Cerebellar nuclear complex (tissue), 1 donor: Measurements from ENCODE around the gene LRRC15.

Source experiments
- DNase-seq, 2 experiments: peaks; one replicate each; lab custom pipeline; 2025; lab: John Stamatoyannopoulos, UW

LRRC15 gene

GRCh38 chr3:194360568-194360967, 9.0 kb downstream of the LRRC15 start:
- no peak for DNase-seq

DNA sequence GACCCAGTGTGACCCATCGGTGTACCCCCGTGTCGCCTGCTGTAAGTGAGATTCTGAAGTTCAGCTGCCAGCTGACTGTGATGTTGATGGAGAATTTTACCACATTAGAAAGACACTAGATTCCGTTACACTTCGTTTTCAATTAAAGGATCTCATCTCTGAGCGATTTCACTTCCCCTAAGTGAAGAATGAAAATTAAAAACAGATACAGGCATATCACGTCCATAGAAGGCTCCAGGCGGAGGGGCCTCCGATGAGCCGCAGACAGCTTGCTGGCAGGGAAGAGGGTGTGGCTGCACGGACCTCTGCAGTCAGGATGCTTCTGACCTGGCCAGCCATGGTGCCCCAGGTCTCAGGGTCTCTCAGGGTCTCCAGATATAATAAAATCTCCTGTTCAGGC, 11.9 kb downstream of the LRRC15 start:
- DNase-seq, result no peak

- DNase-seq, result no peak
Measured at GRCh38 chr3:194355379-194355778, 14.2 kb downstream of the LRRC15 start.

DNA sequence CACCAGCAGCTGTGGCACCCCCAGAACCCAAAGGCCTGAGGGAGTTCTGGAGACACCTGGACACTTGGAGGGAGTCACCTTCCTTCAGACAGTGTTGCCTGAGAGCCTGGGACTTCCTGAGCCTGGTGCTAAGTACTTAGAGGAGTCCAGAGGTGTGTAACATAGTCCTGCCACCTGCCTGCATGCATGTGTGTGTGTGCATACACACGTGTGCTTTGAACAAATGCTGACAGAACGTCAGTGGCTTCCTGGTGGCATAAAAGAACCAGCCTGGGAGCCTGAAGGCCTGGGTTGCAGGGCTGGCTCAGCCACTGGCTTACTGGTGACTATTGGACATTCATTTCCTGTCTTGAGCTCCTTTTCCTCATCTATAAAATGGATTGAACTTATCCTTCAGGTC, 15.2 kb downstream of the LRRC15 start:
- no peak for DNase-seq

DNA sequence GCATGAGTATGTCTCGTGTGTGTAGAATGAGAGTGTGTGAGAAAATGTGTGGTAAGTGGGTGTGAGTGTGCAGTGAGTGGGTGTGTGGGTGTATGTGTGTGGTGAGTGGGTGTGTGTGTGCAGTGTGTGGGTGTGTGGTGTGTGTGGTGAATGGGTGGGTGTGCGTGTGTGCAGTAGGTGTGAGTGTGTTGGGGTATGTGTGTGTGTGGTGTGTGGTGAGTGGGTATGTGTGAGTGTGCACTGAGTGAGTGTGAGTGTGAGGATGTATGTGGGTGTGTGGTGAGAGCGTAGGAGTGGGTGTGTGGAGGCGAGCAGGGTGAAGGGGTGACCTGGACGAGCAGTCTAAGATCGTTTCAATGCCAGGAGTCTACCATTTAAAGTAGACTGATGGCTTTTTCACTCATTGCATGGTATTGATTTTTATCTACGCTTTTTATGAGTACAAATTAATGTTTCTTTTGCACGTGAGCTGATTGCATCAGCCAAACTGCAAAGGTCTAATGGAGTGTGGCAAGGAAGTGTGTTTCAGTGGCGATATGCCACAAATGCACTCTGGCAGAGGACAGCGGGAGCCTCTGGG, 16.8 kb downstream of the LRRC15 start:
- no peak for DNase-seq

GRCh38 chr3:194351952-194352536, 17.5 kb downstream of the LRRC15 start:
- no peak for DNase-seq

DNA sequence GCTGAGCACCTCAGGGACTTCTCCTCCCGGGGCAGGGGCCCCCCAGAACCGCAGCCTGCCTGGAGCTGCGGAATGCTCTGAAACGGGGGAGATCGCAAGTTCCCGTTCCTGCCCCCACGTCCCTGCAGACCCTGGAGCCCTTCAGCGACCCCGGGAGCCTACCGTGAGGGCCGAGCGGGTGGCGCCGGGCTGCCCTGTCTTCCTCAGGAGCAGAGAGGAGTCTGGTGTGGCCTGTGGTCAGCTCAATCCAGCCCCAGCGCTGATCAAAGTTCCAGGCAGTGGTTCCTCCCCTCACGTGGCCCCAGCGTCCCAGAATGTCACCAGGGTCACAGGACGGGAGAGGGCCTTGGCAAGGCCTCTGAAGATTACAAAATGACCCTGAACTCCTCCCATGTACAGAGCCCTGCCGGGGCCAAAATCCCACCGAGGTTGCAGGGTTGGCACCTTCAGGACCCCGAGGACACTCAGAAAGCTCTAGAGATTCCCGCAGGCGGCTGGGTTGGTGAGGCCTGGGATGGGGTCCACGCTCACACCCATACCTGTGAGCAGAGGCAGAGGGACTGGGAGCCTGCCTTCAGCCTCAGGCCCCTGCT, 18.4 kb downstream of the LRRC15 start, which contains the start of gene CPN2:
Gene CPN2 (minus strand): TSS at position 249 of the 593 bp plus-strand sequence. CDS start 8,626 bp downstream, outside the sequence.
- DNase-seq, result no peak

DNA sequence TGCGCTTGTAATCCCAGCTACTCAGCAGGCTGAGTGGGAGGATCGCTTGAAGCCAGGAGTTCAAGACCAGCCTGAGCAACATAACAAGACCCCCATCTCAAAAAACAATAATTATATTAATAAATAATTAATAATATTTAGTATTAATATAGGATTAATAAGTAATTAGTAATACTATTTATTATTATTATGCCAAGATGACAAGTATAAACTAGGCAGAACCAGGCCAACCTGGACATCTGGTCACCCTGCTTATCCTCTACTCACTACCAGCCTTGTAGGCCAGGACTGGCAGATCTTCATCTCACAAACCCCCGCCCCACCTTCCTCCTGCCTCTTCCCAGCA, 18.8 kb downstream of the LRRC15 start:
- no peak for DNase-seq

GRCh38 chr3:194348354-194348753, 21.2 kb downstream of the LRRC15 start:
- DNase-seq, result no peak

DNA sequence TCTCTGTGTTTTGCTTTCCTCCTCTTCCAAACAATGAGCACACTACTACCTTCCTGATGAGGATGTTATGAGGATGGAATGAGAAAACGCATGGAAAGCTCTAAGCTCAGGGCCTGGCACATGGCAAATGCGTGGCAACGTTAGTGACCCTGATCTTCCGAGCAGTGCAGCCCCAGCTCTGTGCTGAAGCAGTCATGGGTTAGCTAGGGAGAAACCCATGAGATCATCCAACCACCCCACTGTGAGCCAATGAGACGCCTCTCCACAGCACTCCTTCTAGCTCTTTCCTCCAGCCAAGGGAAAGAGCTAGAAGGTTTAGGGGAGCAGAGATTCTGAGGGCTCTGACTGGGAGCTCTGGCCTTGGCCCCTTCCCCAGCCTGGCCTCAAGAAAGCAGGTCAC, 22.9 kb downstream of the LRRC15 start:
- no peak for DNase-seq

DNA sequence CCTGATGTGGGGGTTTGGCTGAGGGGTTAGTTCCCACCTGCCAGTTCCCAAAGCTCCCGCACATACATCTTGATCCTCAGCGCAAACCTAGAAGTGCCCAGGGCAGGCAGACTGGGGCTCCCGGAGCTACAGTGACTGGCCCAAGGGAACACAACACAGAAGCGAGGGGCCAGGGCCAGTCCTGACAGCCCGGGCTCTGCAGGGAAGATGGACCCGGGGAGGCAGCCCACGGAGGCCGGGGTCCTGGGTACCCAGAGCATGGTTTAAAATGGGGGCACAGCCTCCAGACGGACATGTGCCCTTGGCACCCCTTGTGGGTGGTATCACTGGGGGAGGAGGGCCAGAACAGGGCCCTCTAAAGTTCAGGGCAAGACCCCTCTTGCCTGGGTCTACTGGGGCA, 23.5 kb downstream of the LRRC15 start:
- DNase-seq, result no peak

DNA sequence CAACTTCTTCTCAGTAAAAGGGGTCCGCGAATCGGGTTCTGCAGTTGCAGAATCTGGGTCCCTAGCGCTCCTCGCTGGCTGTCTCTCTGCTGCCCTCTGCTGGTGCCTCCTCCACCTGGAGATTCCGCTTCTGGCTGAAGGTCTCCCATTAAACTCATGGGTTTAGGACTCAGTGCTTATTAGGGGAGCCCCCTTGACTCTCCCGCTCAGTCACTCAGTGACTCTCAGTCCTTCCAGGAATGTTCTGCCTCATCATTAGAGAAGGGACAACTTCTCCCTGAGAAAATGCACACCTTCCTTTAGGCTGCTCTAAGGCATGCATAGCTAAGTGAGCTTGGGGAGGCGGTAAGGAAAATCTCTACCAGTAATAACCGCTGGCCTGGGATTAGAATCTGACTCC, 25.5 kb downstream of the LRRC15 start:
- no peak for DNase-seq

DNA sequence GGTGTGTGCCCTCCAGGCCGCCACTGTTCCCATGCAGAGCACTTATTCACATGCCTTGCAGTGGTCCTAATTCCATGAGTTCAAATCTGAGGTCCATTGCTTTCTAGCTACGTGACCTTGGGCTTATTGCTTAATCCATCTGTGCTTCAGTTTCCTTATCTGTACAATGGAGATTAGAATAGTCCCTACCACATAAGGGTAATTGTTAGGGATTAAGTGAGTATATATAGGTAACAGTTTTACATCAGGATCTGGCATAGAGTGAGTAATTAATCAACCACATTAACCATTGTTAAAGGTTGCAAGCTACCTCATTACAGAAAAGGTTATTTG, 26.0 kb downstream of the LRRC15 start:
- no peak for DNase-seq

GRCh38 chr3:194342861-194343560, 26.5 kb downstream of the LRRC15 start:
- DNase-seq, result no peak

DNA sequence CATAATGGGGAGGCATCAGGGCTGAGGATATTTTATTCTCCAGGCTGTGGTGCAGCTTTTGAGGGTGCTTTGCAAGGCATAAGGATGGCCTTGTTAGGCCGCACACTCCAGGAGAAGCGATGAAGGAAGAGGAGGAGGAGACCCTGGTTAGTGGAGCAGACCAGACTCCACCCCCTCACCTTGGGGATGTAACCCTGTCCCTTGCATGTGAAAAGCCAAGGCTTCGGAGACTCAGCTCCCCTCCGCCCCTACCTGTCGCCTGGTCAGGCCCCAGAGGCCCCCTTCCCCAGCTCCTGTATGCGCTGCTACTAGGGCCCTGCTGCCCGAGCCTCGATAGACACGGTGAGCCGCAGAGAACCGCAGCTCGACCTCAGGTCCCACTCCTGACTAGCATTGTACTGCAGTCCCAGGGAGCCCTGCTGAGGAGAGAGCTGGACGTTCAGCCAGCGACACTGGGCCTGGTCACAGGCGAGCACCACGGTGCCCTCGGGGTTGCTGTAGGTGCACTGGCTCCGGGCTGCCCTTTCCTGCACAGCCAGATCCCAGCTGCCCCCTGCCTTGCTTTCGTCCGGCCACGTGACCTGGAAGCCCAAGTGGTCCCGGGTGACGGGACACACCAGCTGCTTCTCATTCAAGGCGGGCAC, 28.7 kb downstream of the LRRC15 start:
- no peak for DNase-seq

DNA sequence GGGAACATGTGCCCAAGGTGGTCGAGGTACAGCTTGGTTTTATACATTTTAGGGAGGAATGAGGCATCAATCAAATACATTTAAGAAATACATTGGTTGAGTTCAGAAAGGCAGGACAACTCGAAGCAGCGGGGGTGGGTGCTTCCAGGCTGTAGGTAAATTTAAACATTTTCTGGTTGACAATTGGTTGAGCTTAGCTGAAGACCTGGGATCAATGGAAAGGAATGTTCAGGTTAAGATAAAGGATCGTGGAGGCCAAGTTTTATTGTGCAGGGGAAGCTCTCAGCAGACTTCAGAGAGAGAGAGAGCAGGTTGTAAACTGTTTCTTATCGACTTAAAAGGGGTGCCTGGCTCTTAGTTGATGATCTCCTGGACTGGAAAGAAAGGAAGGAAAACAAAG, 29.7 kb downstream of the LRRC15 start:
- DNase-seq, result no peak

GRCh38 chr3:194339356-194339755, 30.2 kb downstream of the LRRC15 start:
- DNase-seq, result no peak

DNA sequence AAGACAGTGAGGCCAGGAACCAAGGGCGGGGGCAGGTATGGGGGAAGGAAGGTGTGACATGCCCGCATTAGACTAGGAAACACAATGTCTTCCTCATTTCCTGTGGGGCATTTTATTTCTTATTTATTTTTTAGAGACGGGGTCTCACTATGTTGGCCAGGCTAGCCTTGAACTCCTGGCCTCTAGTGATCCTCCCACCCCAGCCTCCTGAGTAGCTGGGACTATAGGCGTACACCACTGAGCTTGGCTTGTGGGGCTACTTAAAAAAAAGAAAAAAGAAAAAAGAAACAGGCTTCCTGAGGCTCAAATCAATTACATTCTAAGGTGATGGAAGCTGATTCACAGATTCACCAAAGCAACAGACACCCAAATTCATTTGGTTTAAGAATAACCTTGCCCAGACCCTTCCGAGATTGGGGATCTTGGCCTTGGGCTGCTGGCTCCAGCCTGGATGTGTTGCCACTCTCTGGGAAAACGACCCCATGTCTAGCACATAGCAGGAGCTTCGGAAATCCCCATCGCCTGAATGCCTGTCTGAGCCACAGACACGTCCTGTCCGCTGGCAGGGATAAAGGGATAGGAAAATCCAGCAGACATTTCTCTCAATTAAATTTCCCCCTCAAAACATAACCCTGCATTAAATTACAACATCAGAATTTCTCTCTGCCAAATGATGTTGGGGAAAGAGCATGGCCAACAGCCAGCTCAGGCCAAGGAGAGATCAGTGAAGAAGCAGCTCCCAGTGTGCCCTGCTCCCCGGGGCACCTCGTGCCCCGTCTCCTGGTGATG, 31.4 kb downstream of the LRRC15 start:
- DNase-seq, result no peak

DNA sequence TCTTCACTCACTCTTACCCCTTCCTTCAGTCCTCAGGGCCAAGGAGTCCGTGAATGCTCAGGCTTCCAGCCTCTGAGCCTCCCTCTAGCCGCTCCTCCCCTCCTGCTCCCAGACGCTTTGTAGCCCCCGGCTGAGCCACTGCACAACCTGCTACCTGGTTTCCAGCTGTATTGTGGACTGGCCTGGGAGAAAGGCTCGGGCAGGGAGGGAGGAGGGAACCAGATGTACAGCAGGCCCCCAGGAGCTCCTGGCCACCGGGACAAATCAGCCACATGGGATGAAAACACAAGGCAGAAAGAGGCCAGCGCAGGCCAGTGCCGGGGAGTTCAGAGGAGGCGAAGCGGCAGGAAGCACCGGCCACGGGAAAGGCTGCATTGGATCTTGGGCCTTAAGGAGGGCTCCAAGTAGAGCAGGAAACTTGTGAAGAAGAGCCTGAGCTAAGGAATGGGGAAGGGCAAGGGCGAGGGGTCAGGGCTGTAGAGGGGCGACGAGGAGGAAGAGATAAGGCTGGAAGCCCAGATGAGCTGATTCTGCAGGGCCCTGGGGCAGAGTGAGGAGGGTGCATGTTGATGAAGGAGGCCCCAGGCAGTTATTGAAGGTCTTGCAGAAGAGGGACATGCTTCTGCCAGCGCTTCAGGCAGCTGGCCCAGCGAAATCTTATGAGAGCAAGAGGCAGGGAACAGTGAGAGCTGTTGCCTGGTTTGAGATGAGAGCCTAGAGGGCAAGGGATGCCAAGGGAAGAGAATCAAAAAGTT, 32.8 kb downstream of the LRRC15 start:
- DNase-seq, result no peak

GRCh38 chr3:194333981-194334320, 35.6 kb downstream of the LRRC15 start:
- no peak for DNase-seq

DNA sequence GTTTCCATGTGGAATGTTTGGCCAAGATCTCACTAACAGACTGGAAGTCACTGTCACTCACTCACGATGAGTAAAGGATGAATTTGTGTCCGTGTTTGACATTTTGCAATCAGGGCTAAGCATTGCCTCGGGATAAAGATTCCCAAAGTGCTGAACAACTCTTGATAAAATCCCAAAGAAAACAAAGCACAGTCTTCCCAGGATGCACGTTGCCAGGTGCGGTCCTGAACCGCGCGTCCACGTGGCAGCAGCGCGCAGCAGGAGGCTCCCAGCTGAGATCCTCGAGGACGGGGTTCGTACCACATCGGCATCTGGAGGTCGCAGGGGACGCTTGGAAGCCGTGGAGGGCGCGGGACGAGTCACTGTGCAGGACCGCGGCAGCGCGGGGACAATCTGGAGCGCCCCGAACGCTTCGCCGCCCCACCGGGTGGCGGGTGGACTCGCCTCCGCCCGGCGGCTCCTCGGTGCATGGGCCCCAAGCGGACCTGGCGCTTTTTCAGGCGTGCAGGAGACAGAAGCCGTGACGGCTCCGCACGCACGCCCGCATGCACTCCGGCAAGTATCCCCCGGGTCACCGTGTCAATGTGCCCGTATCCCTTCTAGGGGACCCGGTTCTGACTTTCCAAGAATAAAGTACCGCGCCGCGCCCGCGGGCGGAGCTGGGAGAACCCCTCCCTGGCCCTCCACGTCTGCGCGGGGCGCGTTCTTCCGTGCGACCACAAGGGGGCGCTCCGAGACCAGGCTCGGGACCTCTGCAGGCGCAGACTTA, 36.1 kb downstream of the LRRC15 start:
- DNase-seq, result no peak
